WI38 (cell line): ENCODE data around the gene CCDC181.

Source experiments
- H3K4me3 ChIP-seq: 2 replicates; pipeline ENCODE4 v1.5.1; 2011; ENCODE audit warnings: low read depth, mild to moderate bottlenecking, control low read depth, low read length
- TF ChIP-seq, protein P1 (sequence below): IDR thresholded peaks from 2 replicates; pipeline ENCODE4 v1.5.1; 2012; ENCODE audit warnings: low read depth, mild to moderate bottlenecking, control low read depth, low read length

CCDC181 gene

GRCh38 chr1:169395955-169396354 lies 31.3 kb downstream of the CCDC181 start:
- TF ChIP-seq, protein P1, sequence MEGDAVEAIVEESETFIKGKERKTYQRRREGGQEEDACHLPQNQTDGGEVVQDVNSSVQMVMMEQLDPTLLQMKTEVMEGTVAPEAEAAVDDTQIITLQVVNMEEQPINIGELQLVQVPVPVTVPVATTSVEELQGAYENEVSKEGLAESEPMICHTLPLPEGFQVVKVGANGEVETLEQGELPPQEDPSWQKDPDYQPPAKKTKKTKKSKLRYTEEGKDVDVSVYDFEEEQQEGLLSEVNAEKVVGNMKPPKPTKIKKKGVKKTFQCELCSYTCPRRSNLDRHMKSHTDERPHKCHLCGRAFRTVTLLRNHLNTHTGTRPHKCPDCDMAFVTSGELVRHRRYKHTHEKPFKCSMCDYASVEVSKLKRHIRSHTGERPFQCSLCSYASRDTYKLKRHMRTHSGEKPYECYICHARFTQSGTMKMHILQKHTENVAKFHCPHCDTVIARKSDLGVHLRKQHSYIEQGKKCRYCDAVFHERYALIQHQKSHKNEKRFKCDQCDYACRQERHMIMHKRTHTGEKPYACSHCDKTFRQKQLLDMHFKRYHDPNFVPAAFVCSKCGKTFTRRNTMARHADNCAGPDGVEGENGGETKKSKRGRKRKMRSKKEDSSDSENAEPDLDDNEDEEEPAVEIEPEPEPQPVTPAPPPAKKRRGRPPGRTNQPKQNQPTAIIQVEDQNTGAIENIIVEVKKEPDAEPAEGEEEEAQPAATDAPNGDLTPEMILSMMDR = no peak
- H3K4me3 ChIP-seq = no peak overlapping the region

DNA sequence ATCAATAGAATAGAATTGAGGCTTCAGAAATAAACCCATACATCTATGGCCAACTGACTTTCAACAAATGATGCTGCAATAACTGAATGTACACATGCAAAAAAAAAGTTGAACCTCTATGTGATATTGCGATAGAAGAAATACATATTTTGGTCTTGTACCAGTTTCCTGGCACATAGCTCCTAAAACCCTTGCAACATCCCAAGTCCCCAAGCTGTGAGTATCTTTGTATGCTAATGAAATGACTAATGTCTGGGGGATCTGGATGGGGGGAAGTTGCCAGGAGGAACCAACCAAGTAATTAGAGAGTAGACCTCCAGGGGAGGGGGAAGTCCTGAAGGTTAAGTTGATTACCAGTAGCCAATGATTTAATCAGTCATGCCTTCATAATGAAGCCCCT lies 34.9 kb downstream of the CCDC181 start:
- TF ChIP-seq, protein P1 = no peak
- no peak overlapping the region for H3K4me3 ChIP-seq

GRCh38 chr1:169390303-169390702 lies 37.0 kb downstream of the CCDC181 start:
- TF ChIP-seq, protein P1 = no peak
- H3K4me3 ChIP-seq = no peak overlapping the region

GRCh38 chr1:169387399-169387798 lies 39.9 kb downstream of the CCDC181 start:
- TF ChIP-seq, protein P1 = no peak
- no peak overlapping the region for H3K4me3 ChIP-seq

DNA sequence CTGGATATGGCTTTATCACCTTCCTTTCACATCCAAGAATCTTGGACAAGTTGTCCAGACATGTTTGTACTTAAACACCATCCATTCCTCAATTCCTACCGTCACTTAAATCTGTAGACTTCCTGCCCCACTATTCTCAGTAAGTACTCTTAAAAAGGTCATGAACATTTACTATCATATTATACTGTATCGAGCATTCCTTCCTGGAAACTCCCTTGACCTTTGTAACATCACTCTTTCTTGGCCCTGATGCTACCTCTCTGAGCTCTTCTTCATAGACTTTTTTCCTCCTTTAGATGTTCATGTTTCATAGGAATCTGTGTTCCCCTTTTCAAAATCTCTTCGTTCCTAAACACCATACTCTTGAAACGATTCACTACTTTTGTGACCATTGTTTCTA lies 43.8 kb downstream of the CCDC181 start:
- no peak overlapping the region for H3K4me3 ChIP-seq
- TF ChIP-seq, protein P1 = no peak

DNA sequence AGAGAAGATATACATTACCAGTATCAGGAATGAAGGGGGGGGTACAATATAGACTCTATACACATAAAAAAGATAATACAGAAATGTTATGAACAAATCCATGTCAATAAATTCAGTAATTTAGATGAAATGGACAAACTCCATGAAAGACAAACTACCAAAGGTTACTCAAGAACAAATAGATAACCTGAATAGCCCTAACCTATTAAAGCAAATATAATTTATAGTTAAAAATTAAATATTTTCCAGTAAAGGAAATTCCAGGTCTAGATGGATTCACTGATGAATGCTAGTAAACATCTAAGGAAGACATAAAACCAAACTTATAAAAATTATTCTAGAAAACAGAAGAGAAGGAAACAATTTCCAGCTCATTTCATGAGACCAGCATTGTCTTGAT lies 46.1 kb downstream of the CCDC181 start:
- TF ChIP-seq, protein P1 = no peak
- H3K4me3 ChIP-seq = no peak overlapping the region

GRCh38 chr1:169371404-169371803 lies 55.9 kb downstream of the CCDC181 start:
- H3K4me3 ChIP-seq = no peak overlapping the region
- TF ChIP-seq, protein P1 = no peak
